Skeletal muscle satellite cell (primary cell): ENCODE data around the gene FREY1.

Experiments used
- H3K27me3 ChIP-seq: 2 replicates; pipeline ENCODE4 v1.7.0; 2013; ENCODE audit warnings: low read length; ENCODE audit not compliant: control insufficient read depth, insufficient read depth
- H3K36me3 ChIP-seq: 2 replicates; pipeline ENCODE4 v1.7.0; 2013; ENCODE audit warnings: mild to moderate bottlenecking, control low read depth, low read length; ENCODE audit not compliant: insufficient read depth
- H3K4me1 ChIP-seq: 2 replicates; pipeline ENCODE4 v1.7.0; 2013; ENCODE audit warnings: low read length; ENCODE audit not compliant: control insufficient read depth, insufficient read depth
- H3K4me2 ChIP-seq: 2 replicates; pipeline ENCODE4 v1.7.0; 2013; ENCODE audit warnings: mild to moderate bottlenecking, low read length
- H3K4me3 ChIP-seq: 2 replicates; pipeline ENCODE4 v1.7.0; 2013; ENCODE audit warnings: low read length
- H3K9ac ChIP-seq: 2 replicates; pipeline ENCODE4 v1.7.0; 2013; ENCODE audit warnings: mild to moderate bottlenecking, low read depth, low read length, moderate library complexity
- H3K9me3 ChIP-seq: replicated peaks from 2 replicates; pipeline ENCODE4 v1.7.0; 2013; ENCODE audit warnings: mild to moderate bottlenecking, control low read depth, low read length

FREY1 gene

DNA sequence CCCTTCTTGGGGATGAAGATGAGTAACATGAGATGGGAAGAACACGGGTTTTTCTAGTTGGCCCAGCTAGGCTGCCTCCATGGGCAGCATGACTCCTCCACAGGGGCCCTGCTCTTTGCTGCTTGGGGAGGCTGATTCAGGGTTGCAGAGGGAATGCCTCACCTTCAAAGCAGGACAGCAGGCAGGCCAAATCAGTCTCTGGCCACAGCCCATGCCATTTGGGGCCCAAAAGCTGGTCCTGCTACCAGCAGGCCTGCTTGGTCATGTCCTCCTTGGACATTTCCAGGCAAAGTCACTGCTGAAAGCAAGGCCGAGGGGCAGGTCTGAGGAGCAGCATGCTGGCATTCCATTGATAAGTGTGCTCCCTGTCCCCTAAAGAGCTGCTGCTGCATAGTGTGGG is 35.4 kb downstream of the FREY1 start:
- Histone ChIP-seq H3K9me3 (no peaks in the 10 kb centered on the region), H3K4me3 (no peak overlapping the region), H3K27me3 (no peaks in the 10 kb centered on the region), H3K9ac (no peak overlapping the region), H3K4me2 (no peak overlapping the region), H3K4me1 (peaks cover 11% of the 10 kb centered on the region), H3K36me3 (peaks cover 35% of the 10 kb centered on the region)

GRCh38 chr11:45870706-45871105 is 36.4 kb downstream of the FREY1 start:
- Histone ChIP-seq H3K4me3 (no peak overlapping the region), H3K4me2 (no peak overlapping the region), H3K9ac (no peak overlapping the region), H3K36me3 (peaks cover 35% of the 10 kb centered on the region), H3K9me3 (no peaks in the 10 kb centered on the region), H3K27me3 (no peaks in the 10 kb centered on the region), H3K4me1 (peaks cover 11% of the 10 kb centered on the region)

GRCh38 chr11:45869551-45869950 is 37.5 kb downstream of the FREY1 start:
- no peak overlapping the region for H3K9ac ChIP-seq
- H3K36me3 ChIP-seq, result peaks cover 35% of the 10 kb centered on the region
- peaks cover 11% of the 10 kb centered on the region for H3K4me1 ChIP-seq
- H3K4me2 ChIP-seq, result no peak overlapping the region
- H3K9me3 ChIP-seq, result no peaks in the 10 kb centered on the region
- no peak overlapping the region for H3K4me3 ChIP-seq
- H3K27me3 ChIP-seq, result no peaks in the 10 kb centered on the region

- Histone ChIP-seq H3K4me1 (peaks cover 13% of the 10 kb centered on the region), H3K4me3 (no peak overlapping the region), H3K36me3 (peaks cover 29% of the 10 kb centered on the region), H3K9me3 (no peaks in the 10 kb centered on the region), H3K9ac (no peak overlapping the region), H3K27me3 (no peaks in the 10 kb centered on the region), H3K4me2 (no peak overlapping the region)
Measured at GRCh38 chr11:45864041-45864440, 43.0 kb downstream of the FREY1 start.

- H3K27me3 ChIP-seq, result no peaks in the 10 kb centered on the region
- H3K4me2 ChIP-seq, result no peak overlapping the region
- H3K36me3 ChIP-seq, result peaks cover 34% of the 10 kb centered on the region
Measured at GRCh38 chr11:45860764-45861510, 46.1 kb downstream of the FREY1 start.

GRCh38 chr11:45860348-45860747 is 46.7 kb downstream of the FREY1 start:
- Histone ChIP-seq H3K4me3 (no peak overlapping the region), H3K27me3 (no peaks in the 10 kb centered on the region), H3K4me2 (peak overlapping the region; percentile 62), H3K9me3 (no peaks in the 10 kb centered on the region), H3K9ac (no peak overlapping the region), H3K36me3 (peaks cover 34% of the 10 kb centered on the region), H3K4me1 (peaks cover 15% of the 10 kb centered on the region)

More at GRCh38 chr11:45860764-45861510, 46.1 kb downstream of the FREY1 start:
- Histone ChIP-seq H3K9ac (no peak overlapping the region), H3K4me3 (no peak overlapping the region), H3K9me3 (no peaks in the 10 kb centered on the region), H3K4me1 (peaks cover 15% of the 10 kb centered on the region)

GRCh38 chr11:45859661-45860140 is 47.4 kb downstream of the FREY1 start:
- H3K36me3 ChIP-seq, result peaks cover 34% of the 10 kb centered on the region
- H3K9ac ChIP-seq, result no peak overlapping the region
- no peaks in the 10 kb centered on the region for H3K27me3 ChIP-seq
- H3K9me3 ChIP-seq, result no peaks in the 10 kb centered on the region
- peak overlapping the region; percentile 62 for H3K4me2 ChIP-seq
- peaks cover 15% of the 10 kb centered on the region for H3K4me1 ChIP-seq
- peak overlapping the region; percentile 11 for H3K4me3 ChIP-seq

DNA sequence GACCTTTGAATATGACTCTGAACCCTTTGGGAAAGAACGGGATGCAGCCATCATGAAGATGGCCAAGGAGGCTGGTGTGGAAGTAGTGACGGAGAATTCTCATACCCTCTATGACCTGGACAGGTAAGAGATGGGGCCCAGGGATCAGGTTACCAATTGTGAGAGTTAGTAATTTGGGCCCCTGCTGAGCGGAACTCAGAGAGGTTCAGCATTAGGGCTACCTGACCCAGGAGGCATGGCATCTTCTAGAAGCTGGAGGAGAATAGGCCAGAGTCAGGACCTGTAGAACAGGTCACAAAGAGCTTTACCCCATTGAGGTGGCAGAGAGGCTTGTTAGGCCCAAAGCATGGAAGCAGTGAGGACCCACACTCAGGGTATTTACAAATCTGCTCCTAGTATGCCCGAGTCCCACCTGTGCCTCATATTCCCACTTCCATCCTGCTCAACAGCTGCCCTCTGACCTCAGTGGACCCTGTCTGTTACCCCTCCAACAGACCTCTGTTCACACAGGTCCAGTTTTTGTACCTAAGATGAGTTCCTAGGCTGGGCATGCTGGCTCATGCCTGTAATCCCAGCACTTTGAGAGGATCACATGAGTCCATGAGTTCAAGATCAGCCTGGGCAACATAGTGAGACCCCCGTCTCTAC is 48.2 kb downstream of the FREY1 start:
- Histone ChIP-seq H3K9me3 (no peaks in the 10 kb centered on the region), H3K4me3 (no peak overlapping the region), H3K4me1 (peaks cover 15% of the 10 kb centered on the region), H3K27me3 (no peaks in the 10 kb centered on the region), H3K4me2 (peak overlapping the region; percentile 62), H3K9ac (no peak overlapping the region), H3K36me3 (peaks cover 33% of the 10 kb centered on the region)

- Histone ChIP-seq H3K4me3 (no peak overlapping the region), H3K9ac (no peak overlapping the region), H3K27me3 (no peaks in the 10 kb centered on the region), H3K4me2 (no peak overlapping the region), H3K36me3 (peaks cover 24% of the 10 kb centered on the region), H3K9me3 (no peaks in the 10 kb centered on the region), H3K4me1 (peaks cover 15% of the 10 kb centered on the region)
Measured at GRCh38 chr11:45857961-45858474, 49.1 kb downstream of the FREY1 start.
